ENCODE measurements around the gene C15orf61. TPM values are rescaled to one million over a fixed set of nuclear protein-coding genes. Genes with fewer than 3 reads are reported as not detected.

The C15orf61 gene
- total and polyA plus RNA-seq, 3 experiments from 2014 or later = 5.1 to 10.5 (median 5.7) TPM

- H3K9me3 ChIP-seq (ENCODE audit: low read length) = no peaks in the 10 kb centered on the region
- peak overlapping the region; percentile 78 for H3K27ac ChIP-seq (ENCODE audit: low read depth, low read length)
- Mint-ChIP-seq H3K4me1 (peaks cover 28 to 48% (median 33%) of the 10 kb centered on the region in 3 donors), H3K27me3 (peaks cover 0 to 3% of the 10 kb centered on the region in 2 donors), H3K9me3 (no peaks in the 10 kb centered on the region), H3K36me3 (peaks cover 0 to 27% (median 7%) of the 10 kb centered on the region in 3 donors), H3K27ac (peak overlapping the region; percentile 69 to 97 (median 94)), H3K4me3 (peak overlapping the region; percentile 85 to 96 (median 93))
- POLR2A ChIA-PET = interaction anchor here (0.9 to 2.9 kb wide), 3 partner anchors 20 to 419 kb away, joined by 3 to 33 read pairs (median 3); partner anchors contain the start of gene MAP2K5
- no peaks in the 10 kb centered on the region for H3K27me3 ChIP-seq (ENCODE audit: insufficient read depth, low read length, poor library complexity, severe bottlenecking)
- H3K4me3 ChIP-seq (ENCODE audit: low read length) = peak overlapping the region; percentile 95
- H3K36me3 ChIP-seq (ENCODE audit: insufficient read depth, low read length) = no peaks in the 10 kb centered on the region
- H3K4me1 ChIP-seq (ENCODE audit: insufficient read depth, low read length) = peaks cover 25% of the 10 kb centered on the region
- DNase-seq = no peak
- CTCF ChIA-PET = interaction anchor here (1.6 to 2.0 kb wide), 2 partner anchors 8 to 20 kb away, joined by 4 to 8 read pairs; partner anchors contain the start of gene MAP2K5
These were observed 1.0 kb downstream of the C15orf61 start for GRCh38 chr15:67521783-67522568.

- H3K4me3 Mint-ChIP-seq = peak overlapping the region in 6 of 7 donors; percentile 20 to 95 (median 82)
- H3K36me3 Mint-ChIP-seq = peaks cover 0 to 28% (median 4%) of the 10 kb centered on the region in 3 donors
- ChIA-PET CTCF (no interaction called here), POLR2A (interaction anchor here (1.0 kb wide), 1 partner anchor 15 kb away, joined by 7 read pairs; no protein-coding TSS in a partner anchor)
- DNase-seq = no peak
- H3K9me3 ChIP-seq (ENCODE audit: low read length) = no peaks in the 10 kb centered on the region
- H3K27ac Mint-ChIP-seq = peak overlapping the region in 2 of 8 donors; percentile 69 to 97
- no peaks in the 10 kb centered on the region for H3K27me3 ChIP-seq (ENCODE audit: insufficient read depth, low read length, poor library complexity, severe bottlenecking)
- H3K4me1 ChIP-seq (ENCODE audit: insufficient read depth, low read length) = peaks cover 25% of the 10 kb centered on the region
- peaks cover 28 to 45% (median 33%) of the 10 kb centered on the region in 3 donors for H3K4me1 Mint-ChIP-seq
- no peak overlapping the region for H3K27ac ChIP-seq (ENCODE audit: low read depth, low read length)
- H3K9me3 Mint-ChIP-seq = no peaks in the 10 kb centered on the region
- H3K36me3 ChIP-seq (ENCODE audit: insufficient read depth, low read length) = no peaks in the 10 kb centered on the region
- peaks cover 0 to 3% of the 10 kb centered on the region in 2 donors for H3K27me3 Mint-ChIP-seq
- H3K4me3 ChIP-seq (ENCODE audit: low read length) = no peak overlapping the region
These were observed 2.4 kb downstream of the C15orf61 start for GRCh38 chr15:67523330-67523729.

- POLR2A ChIA-PET = interaction anchor here (1.0 kb wide), 1 partner anchor 14 kb away, joined by 7 read pairs; no protein-coding TSS in a partner anchor
- Mint-ChIP-seq H3K27ac (peak overlapping the region in 3 of 8 donors; percentile 1 to 83 (median 46)), H3K27me3 (no peaks in the 10 kb centered on the region), H3K36me3 (peaks cover 0 to 29% (median 8%) of the 10 kb centered on the region in 3 donors), H3K4me3 (peak overlapping the region in 2 of 7 donors; percentile 39 to 44), H3K9me3 (no peaks in the 10 kb centered on the region), H3K4me1 (peaks cover 28 to 45% (median 33%) of the 10 kb centered on the region in 3 donors)
- H3K36me3 ChIP-seq (ENCODE audit: insufficient read depth, low read length) = no peaks in the 10 kb centered on the region
- CTCF ChIA-PET = no interaction called here
- DNase-seq = no peak
- no peaks in the 10 kb centered on the region for H3K27me3 ChIP-seq (ENCODE audit: insufficient read depth, low read length, poor library complexity, severe bottlenecking)
- H3K9me3 ChIP-seq (ENCODE audit: low read length) = no peaks in the 10 kb centered on the region
- no peak overlapping the region for H3K4me3 ChIP-seq (ENCODE audit: low read length)
- H3K27ac ChIP-seq (ENCODE audit: low read depth, low read length) = no peak overlapping the region
- peaks cover 25% of the 10 kb centered on the region for H3K4me1 ChIP-seq (ENCODE audit: insufficient read depth, low read length)
These were observed 3.3 kb downstream of the C15orf61 start for GRCh38 chr15:67524235-67524634.

- H3K27ac Mint-ChIP-seq = no peak overlapping the region
- Histone ChIP-seq H3K4me3 (ENCODE audit: low read length) (no peak overlapping the region), H3K9me3 (ENCODE audit: low read length) (no peaks in the 10 kb centered on the region), H3K27ac (ENCODE audit: low read depth, low read length) (no peak overlapping the region), H3K4me1 (ENCODE audit: insufficient read depth, low read length) (peaks cover 9% of the 10 kb centered on the region), H3K36me3 (ENCODE audit: insufficient read depth, low read length) (no peaks in the 10 kb centered on the region), H3K27me3 (ENCODE audit: insufficient read depth, low read length, poor library complexity, severe bottlenecking) (no peaks in the 10 kb centered on the region)
- ChIA-PET POLR2A (no interaction called here), CTCF (no interaction called here)
- H3K4me1 Mint-ChIP-seq = peaks cover 5 to 20% (median 9%) of the 10 kb centered on the region in 3 donors
- no peaks in the 10 kb centered on the region for H3K9me3 Mint-ChIP-seq
- no peak for DNase-seq
- H3K27me3 Mint-ChIP-seq = no peaks in the 10 kb centered on the region
- H3K4me3 Mint-ChIP-seq = no peak overlapping the region
- peaks cover 0 to 21% (median 8%) of the 10 kb centered on the region in 3 donors for H3K36me3 Mint-ChIP-seq
These were observed 7.6 kb downstream of the C15orf61 start for GRCh38 chr15:67528513-67528912.

GRCh38 chr15:67531379-67531914, 10.5 kb downstream of the C15orf61 start:
- H3K4me3 Mint-ChIP-seq = no peak overlapping the region
- Histone ChIP-seq H3K4me3 (ENCODE audit: low read length) (no peak overlapping the region), H3K36me3 (ENCODE audit: insufficient read depth, low read length) (no peaks in the 10 kb centered on the region), H3K27ac (ENCODE audit: low read depth, low read length) (no peak overlapping the region), H3K4me1 (ENCODE audit: insufficient read depth, low read length) (no peaks in the 10 kb centered on the region), H3K27me3 (ENCODE audit: insufficient read depth, low read length, poor library complexity, severe bottlenecking) (no peaks in the 10 kb centered on the region), H3K9me3 (ENCODE audit: low read length) (no peaks in the 10 kb centered on the region)
- H3K36me3 Mint-ChIP-seq = peaks cover 0 to 19% (median 8%) of the 10 kb centered on the region in 3 donors
- DNase-seq = no peak
- no peaks in the 10 kb centered on the region for H3K27me3 Mint-ChIP-seq
- H3K27ac Mint-ChIP-seq = no peak overlapping the region
- H3K9me3 Mint-ChIP-seq = no peaks in the 10 kb centered on the region
- ChIA-PET CTCF (interaction anchor here (2.0 kb wide), 1 partner anchor 10 kb away, joined by 8 read pairs; the partner anchor contains the start of gene C15orf61), POLR2A (no interaction called here)
- H3K4me1 Mint-ChIP-seq = no peaks in the 10 kb centered on the region

GRCh38 chr15:67533873-67534272, 12.9 kb downstream of the C15orf61 start:
- DNase-seq = no peak
- peaks cover 0 to 2% (median 0%) of the 10 kb centered on the region in 3 donors for H3K36me3 Mint-ChIP-seq
- POLR2A ChIA-PET = interaction anchor here (0.6 kb wide), 1 partner anchor 1305 kb away, joined by 4 read pairs; no protein-coding TSS in a partner anchor
- no peak overlapping the region for H3K4me3 ChIP-seq (ENCODE audit: low read length)
- no peak overlapping the region for H3K4me3 Mint-ChIP-seq
- H3K27me3 Mint-ChIP-seq = no peaks in the 10 kb centered on the region
- H3K9me3 Mint-ChIP-seq = no peaks in the 10 kb centered on the region
- H3K4me1 Mint-ChIP-seq = peaks cover 0 to 3% (median 2%) of the 10 kb centered on the region in 3 donors
- no peaks in the 10 kb centered on the region for H3K27me3 ChIP-seq (ENCODE audit: insufficient read depth, low read length, poor library complexity, severe bottlenecking)
- no peaks in the 10 kb centered on the region for H3K4me1 ChIP-seq (ENCODE audit: insufficient read depth, low read length)
- no peak overlapping the region for H3K27ac Mint-ChIP-seq
- CTCF ChIA-PET = no interaction called here
- no peak overlapping the region for H3K27ac ChIP-seq (ENCODE audit: low read depth, low read length)
- no peaks in the 10 kb centered on the region for H3K9me3 ChIP-seq (ENCODE audit: low read length)
- no peaks in the 10 kb centered on the region for H3K36me3 ChIP-seq (ENCODE audit: insufficient read depth, low read length)

- Mint-ChIP-seq H3K9me3 (no peaks in the 10 kb centered on the region), H3K36me3 (peaks cover 0 to 2% (median 0%) of the 10 kb centered on the region in 3 donors), H3K4me1 (peaks cover 0 to 6% (median 6%) of the 10 kb centered on the region in 3 donors), H3K27ac (no peak overlapping the region), H3K4me3 (no peak overlapping the region), H3K27me3 (no peaks in the 10 kb centered on the region)
- H3K4me3 ChIP-seq (ENCODE audit: low read length) = no peak overlapping the region
- H3K27me3 ChIP-seq (ENCODE audit: insufficient read depth, low read length, poor library complexity, severe bottlenecking) = no peaks in the 10 kb centered on the region
- ChIA-PET CTCF (no interaction called here), POLR2A (interaction anchor here (0.6 kb wide), 1 partner anchor 1305 kb away, joined by 4 read pairs; no protein-coding TSS in a partner anchor)
- no peaks in the 10 kb centered on the region for H3K9me3 ChIP-seq (ENCODE audit: low read length)
- no peaks in the 10 kb centered on the region for H3K4me1 ChIP-seq (ENCODE audit: insufficient read depth, low read length)
- no peak for DNase-seq
- no peaks in the 10 kb centered on the region for H3K36me3 ChIP-seq (ENCODE audit: insufficient read depth, low read length)
- no peak overlapping the region for H3K27ac ChIP-seq (ENCODE audit: low read depth, low read length)
These were observed 13.4 kb downstream of the C15orf61 start for GRCh38 chr15:67534360-67534759.

- no peak overlapping the region for H3K4me3 ChIP-seq (ENCODE audit: low read length)
- H3K27ac ChIP-seq (ENCODE audit: low read depth, low read length) = no peak overlapping the region
- POLR2A ChIA-PET = interaction anchor here (1.4 kb wide), 1 partner anchor 14 kb away, joined by 7 read pairs; no protein-coding TSS in a partner anchor
- no peak for DNase-seq
- CTCF ChIA-PET = no interaction called here
- no peaks in the 10 kb centered on the region for H3K27me3 ChIP-seq (ENCODE audit: insufficient read depth, low read length, poor library complexity, severe bottlenecking)
- Mint-ChIP-seq H3K4me1 (peaks cover 7 to 28% (median 15%) of the 10 kb centered on the region in 3 donors), H3K9me3 (no peaks in the 10 kb centered on the region), H3K27me3 (no peaks in the 10 kb centered on the region), H3K4me3 (peak overlapping the region in 1 of 7 donors; percentile 80), H3K36me3 (peaks cover 0 to 11% (median 0%) of the 10 kb centered on the region in 3 donors), H3K27ac (peak overlapping the region in 2 of 8 donors; percentile 27 to 37)
- H3K4me1 ChIP-seq (ENCODE audit: insufficient read depth, low read length) = peaks cover 6% of the 10 kb centered on the region
- no peaks in the 10 kb centered on the region for H3K36me3 ChIP-seq (ENCODE audit: insufficient read depth, low read length)
- H3K9me3 ChIP-seq (ENCODE audit: low read length) = no peaks in the 10 kb centered on the region
These were observed 16.8 kb downstream of the C15orf61 start for GRCh38 chr15:67537771-67538170.
